ENCODE results near the gene PLEKHD1. TPM values are rescaled to one million over a fixed set of nuclear protein-coding genes. Genes with fewer than 3 reads are reported as not detected.

Gene PLEKHD1
- total RNA-seq, 2 experiments from 2014 or later = 0.07 TPM; not detected in 1

- no peaks in the 10 kb centered on the region for H3K27me3 Mint-ChIP-seq
Observed at GRCh38 chr14:69506241-69506595, 21.7 kb downstream of the PLEKHD1 start.

GRCh38 chr14:69518289-69519101, 34.0 kb downstream of the PLEKHD1 start:
- ATAC-seq (no peak), DNase-seq (no peak)
- Mint-ChIP-seq H3K4me3 (no peak overlapping the region), H3K27me3 (peaks cover 9% of the 10 kb centered on the region), H3K4me1 (ENCODE audit: low read depth) (no peaks in the 10 kb centered on the region), H3K36me3 (ENCODE audit: low read depth) (no peaks in the 10 kb centered on the region), H3K9me3 (peaks cover 3% of the 10 kb centered on the region), H3K27ac (no peak overlapping the region)
- TF ChIP-seq CTCF (IDR thresholded peaks at IDR 0.05) = no peak
- intact Hi-C loops (cut with micrococcal nuclease) = no loop called here
- POLR2A ChIA-PET = no interaction called here
- CTCF ChIA-PET = interaction anchor here (0.9 to 1.6 kb wide), 4 partner anchors 10 to 53 kb away, joined by 3 to 4 read pairs (median 4); no protein-coding TSS in a partner anchor

More at GRCh38 chr14:69506241-69506595, 21.7 kb downstream of the PLEKHD1 start:
- intact Hi-C loops (cut with micrococcal nuclease) = no loop called here
- no peak overlapping the region for H3K27ac Mint-ChIP-seq
- H3K4me3 Mint-ChIP-seq = no peak overlapping the region
- ATAC-seq (no peak), DNase-seq (no peak)
- H3K9me3 Mint-ChIP-seq = no peaks in the 10 kb centered on the region
- H3K36me3 Mint-ChIP-seq (ENCODE audit: low read depth) = no peaks in the 10 kb centered on the region
- ChIA-PET CTCF (interaction anchor here (0.7 kb wide), 1 partner anchor 757 kb away, joined by 3 read pairs; no protein-coding TSS in a partner anchor), POLR2A (no interaction called here)
- TF ChIP-seq CTCF (IDR thresholded peaks at IDR 0.05) = no peak
- H3K4me1 Mint-ChIP-seq (ENCODE audit: low read depth) = no peaks in the 10 kb centered on the region

DNA sequence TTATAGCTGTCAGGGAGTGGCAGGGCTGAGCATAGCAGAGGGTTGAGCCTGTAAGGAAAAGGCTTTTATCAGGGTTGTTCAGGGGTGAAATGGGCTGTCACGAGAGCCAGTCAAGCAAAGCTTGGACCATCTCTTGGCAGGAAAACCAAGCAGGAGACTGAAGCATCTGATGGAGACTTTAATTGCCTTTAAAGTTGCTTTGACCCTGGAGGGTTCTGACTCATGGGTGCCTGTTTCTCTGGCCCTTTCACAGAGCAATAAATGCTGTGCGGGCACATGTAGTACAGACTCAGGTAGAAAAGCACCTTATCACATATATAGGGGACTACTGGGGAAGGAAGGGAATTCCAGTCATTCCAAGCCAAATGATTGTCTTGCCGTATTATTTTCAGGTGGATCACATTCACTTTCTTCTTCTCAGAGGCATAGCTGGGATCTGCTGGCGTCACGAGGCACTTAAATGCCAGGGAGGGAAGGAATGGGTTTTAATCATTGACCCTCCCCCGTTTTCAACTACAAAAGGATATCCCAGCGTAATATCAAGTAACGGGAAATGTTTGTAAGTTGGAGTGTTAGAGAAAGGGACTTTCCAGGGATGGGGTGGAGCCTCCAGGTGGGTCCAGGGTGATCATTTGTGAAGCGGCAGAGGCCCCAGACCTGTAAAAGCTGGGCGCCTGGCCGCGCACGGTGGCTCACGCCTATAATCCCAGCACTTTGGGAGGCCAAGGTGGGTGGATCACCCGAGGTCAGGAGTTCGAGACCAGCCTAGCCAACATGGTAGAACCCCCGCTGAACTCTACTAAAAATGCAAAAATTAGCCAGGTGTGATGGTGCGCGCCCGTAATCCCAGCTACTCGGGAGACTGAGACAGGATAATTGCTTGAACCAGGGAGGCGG, 34.9 kb downstream of the PLEKHD1 start:
- Mint-ChIP-seq H3K4me1 (ENCODE audit: low read depth) (no peaks in the 10 kb centered on the region), H3K27me3 (peaks cover 4% of the 10 kb centered on the region), H3K36me3 (ENCODE audit: low read depth) (no peaks in the 10 kb centered on the region), H3K27ac (no peak overlapping the region), H3K4me3 (no peak overlapping the region), H3K9me3 (peaks cover 3% of the 10 kb centered on the region)
- POLR2A ChIA-PET = no interaction called here
- TF ChIP-seq CTCF (IDR thresholded peaks at IDR 0.05) = no peak
- CTCF ChIA-PET = interaction anchor here (0.9 to 2.4 kb wide), 3 partner anchors 9 to 28 kb away, joined by 4 to 6 read pairs (median 4); no protein-coding TSS in a partner anchor
- ATAC-seq = no peak
- intact Hi-C loops (cut with micrococcal nuclease) = no loop called here
- no peak for DNase-seq

DNA sequence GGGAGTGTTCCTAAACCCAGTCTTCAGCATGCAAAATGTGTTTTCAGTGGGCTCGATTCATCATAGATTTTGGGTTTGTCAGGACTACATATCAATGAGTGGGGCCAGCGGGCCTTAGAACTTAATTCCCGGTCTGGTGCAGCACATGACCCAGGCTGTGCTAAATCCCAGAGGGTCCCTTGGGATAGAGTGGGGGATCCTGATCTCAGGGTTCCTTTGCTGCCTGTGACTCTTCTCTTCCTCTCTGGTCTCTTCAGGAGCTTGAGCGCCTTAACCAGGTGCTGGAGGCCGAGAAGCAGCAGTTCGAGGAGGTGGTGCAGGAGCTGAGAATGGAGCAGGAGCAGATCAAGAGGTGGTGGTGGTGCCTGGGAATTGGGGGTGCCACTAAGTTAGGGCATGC, 37.5 kb downstream of the PLEKHD1 start:
- CTCF ChIA-PET = interaction anchor here (1.2 to 2.4 kb wide), 2 partner anchors 14 to 26 kb away, joined by 4 to 6 read pairs; no protein-coding TSS in a partner anchor
- no peak for DNase-seq
- intact Hi-C loops (cut with micrococcal nuclease) = no loop called here
- no peaks in the 10 kb centered on the region for H3K36me3 Mint-ChIP-seq (ENCODE audit: low read depth)
- no peak for TF ChIP-seq CTCF (IDR thresholded peaks at IDR 0.05)
- no peak overlapping the region for H3K4me3 Mint-ChIP-seq
- H3K4me1 Mint-ChIP-seq (ENCODE audit: low read depth) = no peaks in the 10 kb centered on the region
- H3K27me3 Mint-ChIP-seq = peaks cover 2% of the 10 kb centered on the region
- ATAC-seq = no peak
- no peak overlapping the region for H3K27ac Mint-ChIP-seq
- H3K9me3 Mint-ChIP-seq = no peaks in the 10 kb centered on the region
- POLR2A ChIA-PET = no interaction called here
